Heart left ventricle (tissue), 13 donors: ENCODE measurements around the gene EPN2.

Experiments used
- CTCF ChIP-seq, 12 donors: fragments of 200-600 bp; sonication (generic) in 4 of 12; IDR thresholded peaks; one replicate each; pipeline versions ENCODE4 v1.5.0 to v1.8.0; 2018 to 2022; ENCODE audit warnings: antibody characterized with exemption in 12 of 12, mild to moderate bottlenecking in 5 of 12
- POLR2A ChIP-seq, 2 donors: fragments of 450-650 bp; IDR thresholded peaks; one replicate each; pipeline ENCODE4 v1.6.1; 2017; ENCODE audit warnings: antibody characterized with exemption in 2 of 2, mild to moderate bottlenecking in 2 of 2, moderate library complexity in 2 of 2
- donor health status: ischemic (EF 13 %, LVEDD 7.1; RV severe dilation, severe dysfunction).
- donor health status: DM: no; HTN: yes; CAD: no.
- donor health status: DM: no; HTN: no; CAD: no.
- donor health status: ischemic (EF 25% LVEDD 6.9; RV normal size, moderate dysfunction).
- donor health status: ischemic (EF 25% LVEDD 5.7; RV mildly dilated, moderate dysfunction).
- donor health status: ischemic (EF 35%, LVEDD 5.7; RV mildly dilated, moderate dysfunction).
- donor health status: nonischemic (EF 11% LVEDD 7.7; RV severe dilation, severe dysfunction).
- donor health status: DM: yes; HTN: yes; CAD: no.
- donor health status: PGD.
- donor health status: ischemic (EF 29% LVEDD 5.4; RV normal size, mild dysfunction).
- donor health status: nonischemic (EF 23%, LVEDD 6.1; RV moderate dilation, normal function).

GRCh38 chr17:19375732-19376131 lies 138.6 kb downstream of the EPN2 start:
- no peak for TF ChIP-seq POLR2A (IDR thresholded peaks at IDR 0.05)
- TF ChIP-seq CTCF (IDR thresholded peaks at IDR 0.05), result no peak
